HS-5 (cell line): ENCODE results near the gene HTR2C.
"Not testable (repeated sequence)": the region's sequence is repeated elsewhere in the genome, so short reads cannot be mapped to it uniquely, and the experiment has no call there.

ENCODE experiments used
- DNase-seq: peaks from one replicate; pipeline ENCODE4 v3.0.0-alpha.2; 2012; ENCODE audit warnings: low read depth

HTR2C gene

DNA sequence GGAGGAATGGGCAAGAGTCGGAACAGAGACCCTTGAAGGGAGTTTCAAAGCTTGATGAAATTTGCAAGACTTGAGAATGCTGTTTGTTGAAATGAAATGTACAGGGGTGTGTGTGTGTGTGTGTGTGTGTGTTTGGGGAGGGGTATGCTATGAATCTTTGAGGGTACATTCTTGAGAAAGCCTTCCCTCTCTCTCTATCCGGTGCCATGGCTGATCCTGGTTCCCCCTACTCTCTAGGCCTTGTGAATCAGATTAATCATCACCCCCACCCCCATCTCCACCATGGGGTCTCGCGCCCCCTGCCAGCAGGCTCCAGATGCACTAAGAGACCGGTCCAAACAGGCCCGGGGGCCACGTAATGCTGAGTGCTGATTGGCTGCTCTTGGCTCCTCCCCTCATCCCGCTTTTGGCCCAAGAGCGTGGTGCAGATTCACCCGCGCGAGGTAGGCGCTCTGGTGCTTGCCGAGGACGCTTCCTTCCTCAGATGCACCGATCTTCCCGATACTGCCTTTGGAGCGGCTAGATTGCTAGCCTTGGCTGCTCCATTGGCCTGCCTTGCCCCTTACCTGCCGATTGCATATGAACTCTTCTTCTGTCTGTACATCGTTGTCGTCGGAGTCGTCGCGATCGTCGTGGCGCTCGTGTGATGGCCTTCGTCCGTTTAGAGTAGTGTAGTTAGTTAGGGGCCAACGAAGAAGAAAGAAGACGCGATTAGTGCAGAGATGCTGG is at the start of gene HTR2C:
HTR2C (plus strand) TSS at position 441 of the 729 bp plus-strand sequence. CDS start 142,851 bp downstream, outside the sequence.
- DNase-seq: no peak

DNA sequence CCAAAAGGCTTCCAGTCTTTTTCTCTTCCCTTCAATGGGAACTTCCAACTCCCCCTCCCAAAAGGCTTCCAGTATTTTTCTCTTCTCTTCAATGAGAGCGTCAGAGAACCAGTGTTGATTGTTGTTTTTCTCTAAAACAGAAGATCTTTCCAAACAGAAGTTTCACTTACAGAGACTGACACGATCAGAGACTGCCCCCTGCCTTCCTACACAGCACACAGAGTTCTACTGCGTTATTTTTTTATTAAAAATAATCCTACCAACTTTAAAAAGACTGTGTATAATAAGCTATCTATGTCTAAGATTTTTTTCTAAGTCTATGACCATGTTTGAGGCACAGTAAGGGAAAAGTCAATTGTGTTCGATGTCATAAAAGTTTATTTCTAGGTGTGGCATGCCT is 3.5 kb upstream of the HTR2C start:
- DNase-seq: no peak

DNA sequence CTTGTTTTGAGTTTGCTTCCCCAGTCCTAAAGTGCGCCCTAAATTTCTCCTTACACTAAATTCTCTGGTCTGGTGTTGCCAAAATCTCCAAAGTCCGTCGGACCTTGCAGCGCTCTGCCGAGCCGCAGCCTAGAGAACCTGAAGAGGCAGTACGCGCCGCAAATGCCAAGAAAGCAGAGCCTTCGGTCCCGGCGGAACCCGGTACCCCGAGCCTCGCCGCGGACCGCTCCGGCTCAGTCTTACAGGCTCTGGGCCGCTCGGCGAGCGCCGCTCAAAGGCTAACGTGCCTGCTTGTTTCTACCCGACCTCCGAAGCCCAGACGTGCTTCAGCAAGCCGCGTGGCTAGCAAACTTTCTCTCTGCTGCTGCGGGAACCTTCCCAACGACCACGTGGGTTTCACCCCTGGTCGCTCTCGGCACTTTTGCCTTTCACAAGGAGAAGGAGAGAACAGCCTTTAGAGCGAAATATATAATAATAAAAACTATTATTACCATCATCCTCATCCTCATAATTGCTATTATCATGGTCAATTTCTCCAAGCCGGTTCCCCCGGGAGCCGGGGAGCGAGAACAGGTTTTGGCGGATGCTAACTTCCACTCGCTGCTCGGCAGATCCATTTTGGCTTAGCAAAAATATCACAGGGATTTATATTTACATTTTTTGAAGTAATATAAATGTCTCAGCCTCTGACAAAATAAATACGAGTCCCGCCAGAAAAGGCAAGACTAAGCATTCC is 2.2 kb upstream of the HTR2C start:
- DNase-seq: no peak

DNA sequence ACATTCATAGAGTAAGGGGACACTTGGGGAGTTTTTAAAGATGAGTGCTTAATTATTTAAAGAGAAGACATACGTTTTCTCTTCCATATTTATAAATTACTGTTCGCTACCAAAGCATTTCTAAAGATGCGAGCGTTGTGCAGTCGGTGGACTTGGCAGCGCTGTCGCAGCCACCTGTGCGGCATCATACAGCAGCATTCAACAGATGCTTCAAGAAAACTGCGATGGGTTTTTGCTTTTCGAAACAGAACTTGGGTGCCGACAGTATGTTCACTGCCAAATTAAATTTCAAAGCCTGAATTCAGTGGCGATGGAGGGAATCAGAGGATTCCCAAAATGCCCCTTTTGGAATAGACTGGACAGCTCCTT is 1.6 kb upstream of the HTR2C start:
- no peak for DNase-seq

DNA sequence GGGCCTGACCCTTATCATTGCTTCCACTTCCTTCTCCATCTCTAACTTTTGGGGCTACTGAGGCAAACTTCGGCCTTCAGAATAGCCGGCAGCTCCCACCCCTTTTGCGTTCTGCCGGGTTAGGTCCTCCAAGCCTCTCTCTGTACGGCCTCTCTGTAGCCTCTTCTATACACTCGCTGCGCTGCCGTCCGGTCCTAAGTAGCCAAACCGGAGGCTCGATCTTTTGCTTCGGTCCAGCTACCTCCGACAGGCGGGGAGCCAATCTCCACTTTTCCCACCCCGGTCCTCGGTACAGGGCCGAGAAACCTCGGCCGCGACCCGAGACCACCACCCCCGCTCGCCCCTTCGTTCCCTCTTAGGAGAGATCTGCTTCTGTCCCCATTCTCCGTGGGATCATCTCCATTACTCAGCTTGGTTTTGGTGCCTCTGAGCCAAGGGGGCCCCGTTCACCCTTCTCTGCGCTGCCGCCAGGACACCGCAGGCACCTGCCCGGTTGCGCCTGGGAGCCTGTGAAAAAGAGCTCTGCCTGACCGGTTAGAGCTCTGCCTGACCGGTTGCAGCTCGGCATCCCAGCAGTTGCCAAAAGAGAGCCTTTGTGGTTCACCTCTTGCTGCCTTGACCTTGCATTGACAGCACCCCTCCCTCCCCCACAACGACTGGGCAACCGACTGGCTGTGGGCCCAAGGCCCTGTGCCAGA is 1.0 kb upstream of the HTR2C start:
- no peak for DNase-seq

DNA sequence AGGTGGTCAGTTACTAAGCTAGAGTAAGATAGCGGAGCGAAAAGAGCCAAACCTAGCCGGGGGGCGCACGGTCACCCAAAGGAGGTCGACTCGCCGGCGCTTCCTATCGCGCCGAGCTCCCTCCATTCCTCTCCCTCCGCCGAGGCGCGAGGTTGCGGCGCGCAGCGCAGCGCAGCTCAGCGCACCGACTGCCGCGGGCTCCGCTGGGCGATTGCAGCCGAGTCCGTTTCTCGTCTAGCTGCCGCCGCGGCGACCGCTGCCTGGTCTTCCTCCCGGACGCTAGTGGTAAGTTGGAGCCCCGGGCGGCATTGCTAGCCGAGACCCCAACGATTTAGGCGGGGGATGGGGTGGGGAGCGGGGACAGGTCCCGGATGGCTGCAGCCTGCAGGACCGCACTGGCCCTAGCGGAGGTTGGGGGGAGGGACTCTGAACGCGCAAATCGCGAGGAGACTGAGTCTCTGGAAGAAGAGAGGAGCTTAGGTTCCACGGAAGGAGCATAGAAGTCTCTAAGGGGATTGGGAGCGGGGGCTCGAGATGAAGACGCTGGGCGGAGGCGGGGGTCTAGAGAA is 573 bp downstream of the HTR2C start:
- DNase-seq: no peak

DNA sequence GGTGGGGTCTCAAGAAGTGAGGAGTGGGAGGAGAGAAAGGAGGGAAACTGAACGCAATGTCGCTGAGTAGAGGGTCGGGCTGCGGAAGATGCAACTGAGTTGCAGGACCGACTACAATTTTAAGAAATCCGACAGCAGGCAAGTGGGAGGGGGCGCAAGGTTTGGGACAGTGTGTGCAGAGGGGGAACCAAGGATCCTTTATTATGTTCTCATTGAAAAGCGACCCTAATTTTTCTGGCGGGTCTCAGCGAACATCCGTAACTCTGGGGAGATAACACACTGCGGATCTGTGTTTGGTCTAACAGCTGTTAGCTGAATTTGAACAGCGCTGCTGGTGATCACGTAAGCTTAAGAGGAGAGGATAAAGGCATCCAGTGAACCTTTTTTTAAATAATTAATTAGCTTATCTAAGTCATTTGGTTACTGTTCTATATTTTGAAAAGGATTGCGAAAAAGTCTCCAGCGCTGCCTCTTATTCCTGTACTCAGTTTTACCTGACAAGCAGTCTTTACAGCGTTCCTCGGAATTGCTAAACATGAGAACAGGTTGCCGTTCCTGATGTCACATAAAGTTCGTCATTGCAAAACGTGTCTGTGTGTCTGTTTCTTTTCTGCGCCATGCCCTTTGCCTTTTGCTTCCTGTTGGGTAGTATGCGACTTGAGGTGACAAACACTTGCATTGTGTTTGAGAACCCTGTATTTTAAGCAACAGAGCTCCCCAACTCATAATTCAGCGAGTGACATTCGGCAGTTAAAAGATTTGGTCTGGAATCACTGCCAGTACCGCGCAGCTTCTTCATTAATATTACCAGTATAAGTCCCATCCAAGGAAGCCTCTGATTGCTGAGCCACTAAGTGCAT is 1.3 kb downstream of the HTR2C start:
- no peak for DNase-seq

DNA sequence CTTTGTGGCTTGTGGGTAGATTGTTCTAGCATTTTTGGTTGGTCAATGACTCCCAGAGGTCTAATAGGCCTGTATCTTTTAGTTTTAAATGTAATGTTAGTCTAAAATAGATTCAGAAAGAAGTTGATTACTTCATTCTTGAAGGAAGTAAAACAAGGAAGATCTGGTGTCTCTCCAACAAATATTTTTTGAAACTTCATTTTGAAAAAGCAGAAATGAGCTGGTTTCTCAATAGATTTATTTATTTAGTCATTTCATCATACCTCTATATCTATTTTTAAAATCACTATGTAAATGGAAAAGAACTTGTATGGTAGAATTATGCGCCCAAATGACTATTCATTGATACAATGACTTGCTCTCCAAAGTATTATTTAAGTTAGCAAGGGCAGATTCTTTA is 7.2 kb downstream of the HTR2C start:
- DNase-seq: no peak

DNA sequence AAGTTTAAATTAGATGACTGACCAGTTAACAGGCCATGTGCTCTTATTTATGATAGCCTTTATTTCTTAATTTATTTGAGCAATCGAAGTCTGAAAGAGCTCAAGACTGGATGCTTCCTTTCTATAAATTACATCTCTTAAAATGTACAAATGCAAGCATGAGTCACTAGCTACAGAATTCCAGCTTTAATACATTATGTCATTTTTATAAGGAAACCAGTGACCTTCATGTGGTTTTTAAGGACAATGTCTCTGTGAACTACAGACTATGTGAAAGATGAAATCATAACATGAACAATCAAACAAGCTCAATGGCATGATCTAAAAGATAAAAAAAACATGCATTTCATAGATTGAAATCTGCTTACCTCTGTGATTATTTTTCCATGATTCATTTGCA is 15.4 kb downstream of the HTR2C start:
- no peak for DNase-seq

DNA sequence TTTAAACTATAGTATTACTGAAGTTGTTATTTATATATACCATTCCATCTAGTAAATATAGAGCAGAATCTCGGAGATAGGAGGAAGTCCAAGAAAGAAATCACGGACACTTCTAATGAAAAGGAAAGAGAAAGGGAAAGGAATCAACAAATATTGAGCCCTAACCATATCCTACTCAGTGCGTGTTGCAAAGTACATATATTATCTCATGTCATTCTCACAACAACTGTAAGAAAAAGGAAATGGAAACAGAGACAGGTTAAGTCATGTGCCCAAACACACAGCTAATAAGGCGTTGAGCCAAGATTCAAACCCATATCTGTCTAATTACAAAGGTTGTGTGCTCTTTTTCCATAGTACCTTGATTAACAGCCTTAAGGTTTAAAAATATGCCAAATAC is 16.0 kb downstream of the HTR2C start:
- no peak for DNase-seq

DNA sequence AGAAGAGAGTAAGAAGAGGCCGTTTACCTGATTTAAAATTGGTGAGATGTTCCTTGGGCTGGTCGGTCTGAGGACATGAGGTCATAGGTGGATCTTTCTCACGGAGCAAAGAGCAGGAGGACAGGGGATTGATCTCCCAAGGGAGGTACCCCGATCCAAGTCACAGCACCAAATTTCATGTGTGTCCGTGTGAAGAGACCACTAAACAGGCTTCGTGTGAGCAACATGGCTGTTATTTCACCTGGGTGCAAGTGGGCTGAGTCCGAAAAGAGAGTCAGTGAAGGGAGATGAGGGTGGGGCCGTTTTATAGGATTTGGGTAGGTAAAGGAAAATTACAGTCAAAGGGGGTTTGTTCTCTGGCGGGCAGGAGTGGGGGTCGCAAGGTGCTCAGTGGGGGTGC is 22.7 kb downstream of the HTR2C start:
- DNase-seq: not testable (repeated sequence)

DNA sequence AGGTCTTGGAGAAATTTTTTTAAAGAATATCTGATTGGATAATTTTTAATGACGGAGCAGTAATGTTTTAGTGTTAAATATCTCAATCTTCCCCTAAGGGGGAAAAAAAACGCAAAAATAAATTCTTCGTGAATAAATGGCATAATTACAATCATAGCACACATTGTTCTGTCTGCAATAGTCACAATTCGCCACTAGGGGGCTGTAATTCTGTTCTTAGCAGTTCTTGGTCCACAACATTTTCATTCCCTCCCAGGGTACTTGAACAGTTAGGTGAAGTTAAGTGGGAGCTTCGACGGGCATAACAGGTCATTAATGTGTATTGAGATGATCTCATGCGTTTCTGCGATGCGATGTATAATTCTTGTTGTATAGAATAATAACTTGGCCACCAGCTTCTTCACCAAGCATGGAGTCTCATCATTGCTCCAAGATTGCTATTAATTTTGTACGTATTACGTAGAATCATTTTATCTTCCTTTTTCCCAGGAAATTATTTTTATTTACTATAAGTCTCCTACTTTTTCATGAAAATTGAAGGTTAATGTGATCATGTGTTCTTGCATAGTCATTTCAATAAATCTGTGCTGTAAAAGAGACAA is 27.2 kb downstream of the HTR2C start:
- no peak for DNase-seq

DNA sequence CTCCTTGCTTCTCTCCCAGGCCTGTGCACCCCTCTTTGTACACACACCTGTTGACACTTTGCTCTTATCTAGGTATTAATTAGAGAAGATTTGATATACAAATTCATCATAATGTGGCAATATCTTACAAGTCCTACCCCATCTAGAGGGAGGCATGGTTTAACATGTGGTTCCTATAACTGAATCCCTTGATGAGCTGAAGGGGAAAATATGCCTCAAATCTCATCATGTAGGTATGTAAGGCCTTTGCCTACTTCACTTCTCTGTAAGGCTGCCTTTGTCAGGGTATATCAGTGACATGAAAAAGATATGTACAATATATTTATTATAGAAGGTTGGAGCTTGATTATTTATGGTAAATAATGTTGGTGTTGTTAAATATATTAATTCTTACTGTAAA is 31.9 kb downstream of the HTR2C start:
- DNase-seq: no peak

DNA sequence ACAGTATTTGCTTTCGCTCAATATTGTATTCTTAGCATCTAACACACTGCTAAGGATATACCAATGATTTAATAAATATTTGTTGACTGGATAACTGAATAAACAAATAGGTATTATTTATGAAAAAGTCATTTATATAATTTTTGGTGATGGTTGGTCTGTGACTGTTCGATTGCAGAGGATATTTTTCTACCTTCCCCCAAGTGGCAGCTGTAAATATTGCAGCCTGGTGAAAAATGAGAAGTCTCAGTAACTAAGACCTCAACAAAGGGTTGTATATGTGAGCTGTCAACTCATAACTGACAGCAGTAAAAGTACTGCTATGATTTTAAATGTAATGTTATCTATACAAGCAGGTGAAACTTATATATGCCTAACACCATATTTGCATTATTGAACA is 36.0 kb downstream of the HTR2C start:
- no peak for DNase-seq

DNA sequence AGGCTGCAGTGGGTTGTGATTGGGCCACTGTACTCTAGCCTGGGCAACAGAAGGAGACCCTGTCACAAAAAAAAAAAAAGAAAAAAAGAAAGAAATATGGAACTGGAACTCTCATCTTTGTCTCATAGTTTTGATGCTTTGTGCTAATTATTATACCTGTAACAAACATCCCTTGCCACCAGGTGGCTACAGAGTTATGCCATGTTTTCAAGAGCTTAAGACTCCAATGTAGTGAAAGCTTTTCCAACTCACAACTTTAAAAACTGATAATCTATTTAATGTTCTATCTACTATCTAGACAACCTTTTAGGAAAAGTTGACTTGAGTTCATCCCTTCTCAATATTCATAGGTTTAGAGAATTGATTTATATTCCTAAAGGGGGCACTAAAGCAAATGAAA is 42.4 kb downstream of the HTR2C start:
- no peak for DNase-seq

DNA sequence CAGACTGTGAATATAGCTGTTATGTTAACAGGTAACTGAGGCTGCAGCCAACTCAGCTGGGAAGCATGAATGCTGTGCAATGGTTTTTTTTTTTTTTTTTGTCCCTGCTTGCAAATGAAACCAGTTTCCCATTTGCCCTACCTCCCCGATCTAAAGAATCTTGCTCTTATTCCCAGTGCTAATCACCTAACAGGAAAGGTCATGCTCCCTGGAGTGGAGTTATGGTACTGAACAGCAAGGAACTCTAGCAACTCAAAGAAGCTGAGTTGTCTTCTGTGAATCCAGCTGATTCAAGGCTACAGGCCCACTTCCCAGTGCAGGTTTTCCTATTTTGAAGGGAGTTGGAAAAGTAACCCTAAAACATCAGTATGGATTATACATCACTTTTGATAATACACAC is 52.1 kb downstream of the HTR2C start:
- no peak for DNase-seq

DNA sequence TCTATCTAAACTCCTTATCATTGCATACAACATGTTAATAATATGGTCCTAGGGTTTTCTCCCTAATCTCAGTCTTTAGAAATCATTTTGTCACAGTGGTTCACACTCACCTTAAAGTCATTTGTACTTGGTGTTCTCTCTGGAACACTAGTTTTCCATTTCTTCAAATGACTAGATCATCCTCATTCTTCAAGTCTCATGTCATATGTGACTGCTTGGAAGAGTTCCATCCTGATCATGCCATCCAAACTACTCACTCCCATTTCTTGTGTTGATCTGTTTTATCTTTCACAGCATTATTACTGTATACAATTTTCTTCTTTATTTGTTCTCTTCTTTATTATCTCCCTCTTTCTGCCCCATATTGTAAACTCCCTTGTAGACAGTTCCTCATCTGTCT is 66.5 kb downstream of the HTR2C start:
- DNase-seq: peak; percentile 6

DNA sequence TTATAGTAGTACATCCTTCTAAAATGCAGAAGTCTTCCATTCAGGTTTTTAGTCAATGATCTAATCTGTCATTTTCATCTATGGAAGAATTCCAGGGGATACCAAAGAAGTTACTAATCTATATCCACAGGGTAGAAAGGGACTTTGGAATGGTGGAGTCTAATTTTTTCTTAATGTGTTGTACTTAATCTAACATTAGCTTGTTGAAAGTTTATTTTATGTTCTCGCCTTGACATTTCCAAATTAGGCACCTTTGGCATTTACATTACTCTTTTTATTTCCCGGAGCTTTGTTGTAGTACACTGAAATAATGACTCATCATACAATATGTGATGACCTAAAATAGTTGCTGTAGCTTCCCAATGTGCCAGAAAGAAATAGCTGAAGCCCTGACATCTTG is 91.5 kb downstream of the HTR2C start:
- DNase-seq: peak; percentile 49

DNA sequence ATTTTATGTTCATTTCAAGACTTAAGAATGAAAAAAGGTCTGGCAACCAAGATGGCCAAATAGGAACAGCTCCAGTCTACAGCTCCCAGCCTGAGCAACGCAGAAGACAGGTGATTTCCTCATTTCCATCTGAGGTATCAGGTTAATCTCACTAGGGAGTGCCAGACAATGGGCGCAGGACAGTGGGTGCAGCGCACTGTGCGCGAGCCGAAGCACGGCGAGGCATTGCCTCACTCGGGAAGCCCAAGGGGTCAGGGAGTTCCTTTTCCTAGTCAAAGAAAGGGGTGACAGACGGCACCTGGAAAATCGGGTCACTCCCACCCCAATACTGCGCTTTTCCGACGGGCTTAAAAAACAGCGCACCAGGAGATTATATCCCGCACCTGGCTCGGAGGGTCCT is 116.6 kb downstream of the HTR2C start:
- DNase-seq: not testable (repeated sequence)

DNA sequence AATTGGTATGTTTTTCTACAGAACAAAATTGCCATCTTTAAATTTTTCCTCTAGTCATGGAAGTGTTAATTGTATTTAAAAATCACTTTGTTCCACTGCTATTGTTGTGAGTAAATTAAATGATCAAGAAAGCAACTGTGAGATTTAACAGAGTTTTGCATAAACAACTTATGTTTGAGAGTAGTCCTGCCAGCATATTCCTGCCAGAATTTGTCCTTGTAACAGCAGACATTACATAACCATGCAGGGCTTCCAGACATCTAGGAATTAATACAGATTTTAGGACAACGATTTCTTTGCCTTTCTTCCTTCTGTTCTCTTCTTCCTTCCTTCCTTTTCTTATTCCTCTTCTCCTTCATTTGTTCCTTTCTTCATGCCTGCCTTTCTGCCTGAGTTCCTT is 125.5 kb downstream of the HTR2C start:
- DNase-seq: no peak

DNA sequence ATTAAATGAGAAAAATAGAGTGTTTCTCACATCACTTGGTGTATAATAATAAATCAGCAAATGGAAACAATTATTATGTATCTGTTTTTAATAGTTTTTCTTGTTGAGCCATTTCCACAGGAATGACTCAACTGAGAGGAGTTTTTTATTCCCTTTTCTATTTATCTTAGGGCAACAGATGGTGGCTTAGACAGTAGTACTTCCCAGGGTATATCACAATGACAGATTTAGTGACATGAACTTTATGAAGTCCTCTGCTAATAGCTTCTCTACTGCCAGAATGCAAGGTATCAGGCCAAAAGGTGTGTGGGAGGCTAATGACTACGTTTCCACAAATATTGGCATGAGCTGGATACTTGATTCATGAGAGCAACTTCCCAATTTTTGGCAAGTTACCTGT is 126.7 kb downstream of the HTR2C start:
- no peak for DNase-seq

DNA sequence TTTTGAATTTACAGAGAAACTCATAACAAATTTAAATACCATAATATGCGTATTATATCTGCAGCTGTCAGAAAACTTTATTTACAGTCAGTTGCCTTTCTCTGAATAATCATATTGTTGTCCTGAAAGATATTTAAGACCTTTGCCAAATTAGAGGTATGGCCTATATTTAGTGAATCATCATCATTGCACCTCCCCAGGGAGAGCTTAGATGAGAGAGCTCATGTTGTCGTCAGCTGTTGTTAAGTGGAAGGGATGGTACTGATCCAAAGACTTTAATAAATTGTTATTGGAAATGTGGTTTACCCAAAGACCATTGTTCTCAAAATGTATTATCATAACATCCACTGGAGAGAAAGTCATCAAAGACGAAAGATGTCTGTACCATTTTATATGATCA is 128.6 kb downstream of the HTR2C start:
- DNase-seq: no peak
